Measurements from ENCODE around the gene DAB2IP.

- TF ChIP-seq CTCF (IDR thresholded peaks at IDR 0.05) (no peak), ZFX (IDR thresholded peaks at IDR 0.05; ENCODE audit: borderline replicate concordance) (no peak)
These were observed 77.5 kb downstream of the DAB2IP start for GRCh38 chr9:121728916-121729315.
